HG02759 (cell line): Measurements from ENCODE around the gene TSR3.
"Not testable (repeated sequence)": the region's sequence is repeated elsewhere in the genome, so short reads cannot be mapped to it uniquely, and the experiment has no call there.

ENCODE experiments used
- ATAC-seq: cut with Tn5 transposase; IDR thresholded peaks from one replicate; pipeline ENCODE4 v1.9.1; 2021; ENCODE audit warnings: mild to moderate bottlenecking, moderate library complexity; ENCODE audit not compliant: unreplicated experiment

The TSR3 gene

GRCh38 chr16:1338855-1339675 is 12.6 kb downstream of the TSR3 start:
- no peak for ATAC-seq

- no peak for ATAC-seq
Observed at GRCh38 chr16:1338119-1338730, 13.5 kb downstream of the TSR3 start.

- ATAC-seq = no peak
Observed at GRCh38 chr16:1337486-1337885, 14.2 kb downstream of the TSR3 start.

GRCh38 chr16:1336619-1337018 is 15.1 kb downstream of the TSR3 start:
- ATAC-seq = no peak

GRCh38 chr16:1335996-1336395 is 15.7 kb downstream of the TSR3 start:
- ATAC-seq = no peak

GRCh38 chr16:1335211-1335971 is 16.3 kb downstream of the TSR3 start:
- no peak for ATAC-seq

GRCh38 chr16:1334739-1335138 is 16.9 kb downstream of the TSR3 start:
- ATAC-seq = no peak

GRCh38 chr16:1333854-1334700 is 17.6 kb downstream of the TSR3 start:
- no peak for ATAC-seq

- ATAC-seq = no peak
Observed at GRCh38 chr16:1333149-1333812, 18.4 kb downstream of the TSR3 start, which contains the start of gene BAIAP3. Gene BAIAP3 (plus strand): TSS chr16:1333645. CDS start chr16:1338550, 4,905 bp downstream.

- no peak for ATAC-seq
Observed at GRCh38 chr16:1332618-1333148, 19.0 kb downstream of the TSR3 start.

GRCh38 chr16:1331712-1332617 is 19.7 kb downstream of the TSR3 start:
- peak; percentile 48 for ATAC-seq

GRCh38 chr16:1330931-1331711 is 20.6 kb downstream of the TSR3 start:
- ATAC-seq = no peak

- no peak for ATAC-seq
Observed at GRCh38 chr16:1330260-1330914, 21.3 kb downstream of the TSR3 start.

GRCh38 chr16:1328961-1329360 is 22.7 kb downstream of the TSR3 start:
- ATAC-seq = not testable (repeated sequence)

- ATAC-seq = not testable (repeated sequence)
Observed at GRCh38 chr16:1328136-1328535, 23.5 kb downstream of the TSR3 start.

- no peak for ATAC-seq
Observed at GRCh38 chr16:1327619-1327947, 24.1 kb downstream of the TSR3 start.

- ATAC-seq = no peak
Observed at GRCh38 chr16:1326946-1327618, 24.6 kb downstream of the TSR3 start.
